NCI-H226 (cell line): ENCODE data around the gene IDUA.
"Not testable (repeated sequence)": the region's sequence is repeated elsewhere in the genome, so short reads cannot be mapped to it uniquely, and the experiment has no call there.

Experiments used
- DNase-seq: peaks from one replicate; pipeline ENCODE4 v3.0.0-alpha.2; 2015

Gene IDUA

GRCh38 chr4:986879-987623 is at the start of gene IDUA:
IDUA (plus strand) TSS chr4:987044; CDS start chr4:987085, 41 bp downstream.
- DNase-seq = peak; percentile 75

- DNase-seq = not testable (repeated sequence)
Observed at GRCh38 chr4:939508-939907, 47.3 kb upstream of the IDUA start.

GRCh38 chr4:945274-946102 is 41.4 kb upstream of the IDUA start:
- no peak for DNase-seq

GRCh38 chr4:946103-946450 is 40.8 kb upstream of the IDUA start:
- no peak for DNase-seq

- no peak for DNase-seq
Observed at GRCh38 chr4:946517-947471, 40.0 kb upstream of the IDUA start.

DNA sequence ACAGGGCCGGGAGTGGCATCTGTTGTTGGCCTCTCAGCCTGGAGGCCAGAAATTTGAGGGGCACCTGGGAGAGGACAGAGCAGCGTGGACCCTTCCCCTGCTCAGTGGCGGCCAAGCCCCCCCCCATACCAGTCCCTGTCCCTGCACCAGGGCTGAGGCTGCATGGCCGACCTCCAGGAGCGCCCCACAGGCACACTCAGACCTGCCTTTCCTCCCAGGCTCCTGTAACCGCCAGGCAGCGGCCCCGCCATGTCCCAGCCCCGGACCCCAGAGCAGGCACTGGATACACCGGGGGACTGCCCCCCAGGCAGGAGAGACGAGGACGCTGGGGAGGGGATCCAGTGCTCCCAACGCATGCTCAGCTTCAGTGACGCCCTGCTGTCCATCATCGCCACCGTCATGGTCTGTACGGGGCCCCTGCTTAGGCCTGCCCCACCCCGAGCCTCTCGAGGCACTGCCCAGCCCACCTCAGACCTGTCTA is 39.3 kb upstream of the IDUA start:
- no peak for DNase-seq

DNA sequence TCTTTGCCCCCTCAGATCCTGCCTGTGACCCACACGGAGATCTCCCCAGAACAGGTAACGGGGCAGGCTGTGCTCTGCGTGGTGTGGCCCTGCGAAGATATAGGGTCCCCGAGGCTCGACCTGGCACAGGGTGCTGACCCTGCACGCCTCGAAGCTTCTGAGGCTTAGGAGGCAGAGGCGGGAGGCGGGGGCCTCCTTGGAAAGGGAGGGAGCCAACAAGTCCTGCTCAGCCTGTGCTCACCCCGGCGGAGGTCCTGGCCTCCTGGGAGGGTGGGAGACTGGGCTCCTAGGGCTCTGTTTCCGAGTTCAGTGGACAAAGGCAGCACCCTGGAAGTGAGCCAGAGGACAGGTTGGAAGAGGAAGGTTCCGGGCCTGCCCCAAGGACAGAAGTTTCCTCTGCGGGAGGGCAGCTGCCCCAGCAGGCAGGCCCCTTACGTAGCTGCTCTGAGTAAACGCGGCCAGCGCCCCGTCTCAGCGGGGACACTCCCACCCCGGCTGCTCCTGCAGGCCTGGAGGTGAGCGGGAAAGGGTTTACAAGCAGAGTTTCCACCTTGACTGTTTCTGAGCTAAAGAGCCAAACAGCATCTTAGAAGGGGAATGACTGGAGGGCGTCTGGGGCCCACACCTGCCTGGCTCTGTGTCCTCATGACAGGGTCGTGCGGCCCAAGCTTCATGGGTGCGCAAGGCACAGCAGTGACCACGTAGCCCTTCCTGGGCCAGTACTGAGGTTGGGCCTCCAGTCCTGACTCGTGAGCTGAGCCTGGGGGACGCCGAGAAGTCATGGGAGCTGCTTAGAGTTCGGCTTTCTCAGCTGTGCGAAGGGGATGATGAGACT is 38.5 kb upstream of the IDUA start:
- no peak for DNase-seq

DNA sequence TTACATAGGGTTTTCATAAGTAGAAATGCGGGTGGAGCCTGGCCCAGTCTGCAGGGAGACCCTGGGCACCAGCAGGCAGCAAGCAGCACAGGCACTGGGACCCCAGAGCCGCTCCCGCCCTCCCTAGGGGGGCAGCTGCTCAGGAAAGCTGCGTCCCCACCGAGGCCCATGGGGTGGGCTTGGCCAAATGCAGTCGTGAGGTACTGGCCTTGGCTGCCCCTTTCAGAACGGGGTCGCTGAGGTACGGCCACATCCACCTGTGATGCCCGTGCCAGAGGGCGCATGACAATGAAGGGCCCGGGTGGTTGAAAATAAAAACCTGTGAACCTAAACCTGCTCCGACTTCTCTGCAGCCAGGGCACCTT is 37.9 kb upstream of the IDUA start:
- no peak for DNase-seq

DNA sequence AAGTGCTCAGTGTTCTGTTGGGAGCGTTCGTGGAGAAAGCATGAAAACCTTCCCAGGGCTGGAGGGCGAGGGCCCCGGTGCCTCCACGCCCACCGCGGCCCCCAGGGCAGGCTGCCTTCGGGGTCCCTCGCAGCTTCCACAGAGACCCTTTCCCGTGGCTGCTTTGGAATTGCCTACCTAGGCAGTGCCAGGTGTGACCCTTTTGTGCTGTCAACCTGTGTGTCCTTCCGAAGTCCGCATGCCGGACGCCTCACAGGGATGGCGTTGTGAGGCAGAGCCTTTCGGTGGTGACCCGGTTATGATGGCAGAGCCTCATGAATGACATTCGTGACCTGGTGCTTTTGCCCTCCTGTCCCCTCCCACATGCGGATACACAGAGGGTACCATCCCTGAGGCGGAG is 37.2 kb upstream of the IDUA start:
- DNase-seq = no peak

DNA sequence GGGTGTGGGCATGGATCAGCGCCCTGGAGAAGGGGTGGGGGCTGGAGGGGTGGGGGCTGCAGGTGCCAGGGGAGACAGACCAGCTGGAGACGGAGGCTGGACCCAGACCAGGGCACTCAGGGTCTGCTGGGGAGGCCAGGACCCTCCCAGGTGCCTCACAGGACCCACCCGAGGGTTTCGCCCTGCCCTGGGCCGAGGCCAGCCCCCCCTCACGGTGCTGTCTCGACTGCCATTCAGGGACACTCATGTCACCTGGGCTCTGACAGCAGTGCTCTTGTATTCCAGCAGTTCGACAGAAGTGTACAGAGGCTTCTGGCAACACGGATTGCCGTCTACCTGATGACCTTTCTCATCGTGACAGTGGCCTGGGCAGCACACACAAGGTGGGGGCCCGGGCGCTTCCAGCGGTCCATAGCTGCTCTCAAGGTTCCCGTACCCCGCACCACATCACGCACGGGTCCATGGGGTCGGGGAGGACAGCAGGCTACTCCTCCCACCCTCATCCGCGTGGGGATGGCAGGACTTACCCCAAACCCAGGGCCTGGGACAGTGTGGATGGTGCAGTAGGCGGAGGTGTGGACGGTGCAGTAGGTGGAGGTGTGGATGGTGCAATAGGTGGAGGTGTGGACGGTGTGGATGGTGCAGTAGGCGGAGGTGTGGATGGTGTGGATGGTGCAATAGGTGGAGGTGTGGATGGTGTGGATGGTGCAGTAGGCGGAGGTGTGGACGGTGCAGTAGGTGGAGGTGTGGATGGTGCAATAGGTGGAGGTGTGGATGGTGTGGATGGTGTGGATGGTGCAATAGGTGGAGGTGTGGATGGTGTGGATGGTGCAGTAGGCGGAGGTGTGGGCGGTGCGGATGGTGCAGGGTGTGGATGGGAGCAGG is 36.5 kb upstream of the IDUA start:
- DNase-seq = no peak

- no peak for DNase-seq
Observed at GRCh38 chr4:951186-951585, 35.7 kb upstream of the IDUA start.

- DNase-seq = no peak
Observed at GRCh38 chr4:951594-952468, 35.0 kb upstream of the IDUA start.

DNA sequence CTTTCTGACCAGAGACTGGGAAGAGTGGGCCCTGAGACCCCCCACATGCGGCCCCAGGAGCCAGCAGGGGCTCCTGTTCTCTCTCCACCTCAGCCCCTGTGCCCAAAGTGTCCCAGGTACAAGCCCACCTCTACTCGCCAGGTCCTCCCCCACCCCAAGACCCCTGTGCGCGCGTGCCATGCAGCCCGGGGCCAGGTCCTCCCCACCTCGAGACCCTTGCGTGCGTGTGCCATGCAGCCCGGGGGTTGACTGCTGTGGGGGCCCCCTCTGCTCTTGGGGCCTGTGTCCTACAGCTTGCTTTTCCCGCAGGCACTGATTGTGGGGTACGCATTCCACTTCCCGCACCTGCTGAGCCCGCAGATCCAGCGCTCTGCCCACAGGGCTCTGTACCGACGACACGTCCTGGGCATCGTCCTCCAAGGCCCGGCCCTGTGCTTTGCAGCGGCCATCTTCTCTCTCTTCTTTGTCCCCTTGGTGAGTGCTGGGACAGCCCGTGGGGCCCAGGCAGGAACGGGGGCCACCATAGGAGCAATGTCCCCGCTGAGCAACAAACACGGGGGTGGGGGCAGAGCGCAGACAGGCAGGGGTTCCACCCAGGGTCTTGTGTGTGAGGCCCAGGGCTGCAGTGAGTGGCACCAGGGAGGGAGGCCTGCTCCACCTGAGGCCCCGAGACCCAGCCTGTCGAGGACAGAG is 33.8 kb upstream of the IDUA start:
- no peak for DNase-seq

GRCh38 chr4:953574-953915 is 33.3 kb upstream of the IDUA start:
- DNase-seq = no peak

GRCh38 chr4:954211-955020 is 32.4 kb upstream of the IDUA start:
- DNase-seq = no peak

GRCh38 chr4:955161-955921 is 31.5 kb upstream of the IDUA start:
- no peak for DNase-seq

GRCh38 chr4:955931-956381 is 30.9 kb upstream of the IDUA start:
- DNase-seq = no peak
